Naive B cell (primary cell): ENCODE results near the gene BSN. TPM values are rescaled to one million over a fixed set of nuclear protein-coding genes. Genes with fewer than 3 reads are reported as not detected.

Source experiments
- ATAC-seq, 2 donors: fragments of 150-1000 bp; cut with Tn5 transposase; 2 replicates each; pipeline ENCODE4 v1.10.0; 2021; ENCODE audit warnings: low read depth in 2 of 2, mild to moderate bottlenecking in 2 of 2, moderate library complexity in 2 of 2
- DNase-seq: peaks from one replicate; pipeline ENCODE4 v3.0.0; 2022
- H3K27ac Mint-ChIP-seq, 6 donors: one replicate each; pipeline ENCODE4 v1.8.0; 2020 to 2022; ENCODE audit warnings: mild to moderate bottlenecking in 6 of 6, mixed read lengths in 6 of 6, moderate library complexity in 5 of 6, inconsistent platforms in 2 of 6
- H3K27me3 Mint-ChIP-seq, 3 donors: one replicate each; pipeline ENCODE4 v1.8.0; 2021 to 2022; ENCODE audit warnings: mixed read lengths in 3 of 3, mild to moderate bottlenecking in 1 of 3
- H3K36me3 Mint-ChIP-seq, 2 donors: one replicate each; pipeline ENCODE4 v1.8.0; 2020 to 2022; ENCODE audit warnings: mixed read lengths in 2 of 2, inconsistent platforms in 1 of 2, mild to moderate bottlenecking in 1 of 2
- H3K4me1 Mint-ChIP-seq, 3 donors: one replicate each; pipeline ENCODE4 v1.8.0; 2020 to 2022; ENCODE audit warnings: mixed read lengths in 3 of 3, inconsistent platforms in 1 of 3, mild to moderate bottlenecking in 1 of 3, moderate library complexity in 1 of 3
- H3K4me3 Mint-ChIP-seq, 8 donors: one replicate each; pipeline ENCODE4 v1.8.0; 2020 to 2022; ENCODE audit warnings: mild to moderate bottlenecking in 8 of 8, mixed read lengths in 8 of 8, moderate library complexity in 8 of 8, inconsistent platforms in 2 of 8
- H3K9me3 Mint-ChIP-seq, 7 donors: one replicate each; pipeline ENCODE4 v1.8.0; 2020 to 2022; ENCODE audit warnings: mixed read lengths in 7 of 7, mild to moderate bottlenecking in 5 of 7, inconsistent platforms in 2 of 7, moderate library complexity in 1 of 7
- polyA plus RNA-seq, 6 donors: library from polyadenylated mRNA; unstranded; fragments of 300-500 nt; fragmentation: Illumina TruSeq; gene quantifications; one replicate each; pipeline ENCODE4 v1.2.3, GENCODE V29; 2021; ENCODE audit warnings: low read depth in 6 of 6

BSN gene
- polyA plus RNA-seq, 6 donors from 2014 or later = not detected

GRCh38 chr3:49611719-49612118, 57.4 kb downstream of the BSN start:
- no peak overlapping the region for H3K27ac Mint-ChIP-seq

GRCh38 chr3:49614936-49615335, 60.7 kb downstream of the BSN start:
- no peaks in the 10 kb centered on the region for H3K36me3 Mint-ChIP-seq
- H3K4me1 Mint-ChIP-seq = no peaks in the 10 kb centered on the region
- no peak for ATAC-seq
- H3K27ac Mint-ChIP-seq = peak overlapping the region in 1 of 6 donors; percentile 33
- peaks cover 3 to 10% (median 4%) of the 10 kb centered on the region in 7 donors for H3K9me3 Mint-ChIP-seq
- H3K4me3 Mint-ChIP-seq = no peak overlapping the region
- peaks cover 4 to 17% (median 16%) of the 10 kb centered on the region in 3 donors for H3K27me3 Mint-ChIP-seq
- DNase-seq = no peak

More at GRCh38 chr3:49611719-49612118, 57.4 kb downstream of the BSN start:
- no peaks in the 10 kb centered on the region for H3K36me3 Mint-ChIP-seq
- H3K4me3 Mint-ChIP-seq = no peak overlapping the region
- no peak for ATAC-seq
- no peak for DNase-seq
- H3K27me3 Mint-ChIP-seq = peaks cover 0 to 6% (median 0%) of the 10 kb centered on the region in 3 donors
- peaks cover 3 to 10% (median 4%) of the 10 kb centered on the region in 7 donors for H3K9me3 Mint-ChIP-seq
- no peaks in the 10 kb centered on the region for H3K4me1 Mint-ChIP-seq

GRCh38 chr3:49616061-49616460, 61.8 kb downstream of the BSN start:
- ATAC-seq = no peak
- Mint-ChIP-seq H3K9me3 (peaks cover 3 to 10% (median 4%) of the 10 kb centered on the region in 7 donors), H3K4me1 (no peaks in the 10 kb centered on the region), H3K27ac (no peak overlapping the region), H3K4me3 (no peak overlapping the region), H3K27me3 (peaks cover 9 to 24% (median 21%) of the 10 kb centered on the region in 3 donors), H3K36me3 (no peaks in the 10 kb centered on the region)
- no peak for DNase-seq

- ATAC-seq = no peak
- no peak overlapping the region for H3K27ac Mint-ChIP-seq
- no peaks in the 10 kb centered on the region for H3K36me3 Mint-ChIP-seq
- H3K9me3 Mint-ChIP-seq = peaks cover 3 to 10% (median 4%) of the 10 kb centered on the region in 7 donors
- H3K27me3 Mint-ChIP-seq = peaks cover 12 to 28% (median 25%) of the 10 kb centered on the region in 3 donors
- DNase-seq = no peak
- no peaks in the 10 kb centered on the region for H3K4me1 Mint-ChIP-seq
- no peak overlapping the region for H3K4me3 Mint-ChIP-seq
These were observed 62.2 kb downstream of the BSN start for GRCh38 chr3:49616491-49616941.

GRCh38 chr3:49617390-49618013, 63.2 kb downstream of the BSN start:
- ATAC-seq (no peak), DNase-seq (no peak)
- Mint-ChIP-seq H3K4me3 (no peak overlapping the region), H3K9me3 (peaks cover under 1 to 6% (median 2%) of the 10 kb centered on the region in 7 donors), H3K27ac (no peak overlapping the region), H3K27me3 (peaks cover 12 to 34% (median 27%) of the 10 kb centered on the region in 3 donors), H3K36me3 (no peaks in the 10 kb centered on the region), H3K4me1 (no peaks in the 10 kb centered on the region)

- DNase-seq (no peak), ATAC-seq (no peak)
- Mint-ChIP-seq H3K4me3 (no peak overlapping the region), H3K9me3 (no peaks in the 10 kb centered on the region), H3K4me1 (no peaks in the 10 kb centered on the region), H3K36me3 (no peaks in the 10 kb centered on the region), H3K27me3 (peaks cover 12 to 34% (median 27%) of the 10 kb centered on the region in 3 donors), H3K27ac (no peak overlapping the region)
These were observed 64.1 kb downstream of the BSN start for GRCh38 chr3:49618412-49618811.

- Mint-ChIP-seq H3K4me1 (no peaks in the 10 kb centered on the region), H3K4me3 (no peak overlapping the region), H3K27ac (no peak overlapping the region), H3K36me3 (no peaks in the 10 kb centered on the region), H3K27me3 (peaks cover 12 to 33% (median 27%) of the 10 kb centered on the region in 3 donors), H3K9me3 (no peaks in the 10 kb centered on the region)
- no peak for DNase-seq
- no peak for ATAC-seq
These were observed 65.4 kb downstream of the BSN start for GRCh38 chr3:49619649-49620048.

- Mint-ChIP-seq H3K27me3 (peaks cover 12 to 28% (median 27%) of the 10 kb centered on the region in 3 donors), H3K36me3 (no peaks in the 10 kb centered on the region), H3K4me1 (no peaks in the 10 kb centered on the region), H3K27ac (no peak overlapping the region), H3K4me3 (peak overlapping the region in 1 of 8 donors; percentile 53), H3K9me3 (no peaks in the 10 kb centered on the region)
- DNase-seq = no peak
- ATAC-seq = no peak
These were observed 66.5 kb downstream of the BSN start for GRCh38 chr3:49620728-49621127.

- DNase-seq (no peak), ATAC-seq (no peak)
- peaks cover 0 to 3% (median 0%) of the 10 kb centered on the region in 3 donors for H3K4me1 Mint-ChIP-seq
- peaks cover 9 to 31% (median 17%) of the 10 kb centered on the region in 3 donors for H3K27me3 Mint-ChIP-seq
- no peak overlapping the region for H3K27ac Mint-ChIP-seq
- H3K4me3 Mint-ChIP-seq = no peak overlapping the region
- no peaks in the 10 kb centered on the region for H3K9me3 Mint-ChIP-seq
- H3K36me3 Mint-ChIP-seq = no peaks in the 10 kb centered on the region
These were observed 68.8 kb downstream of the BSN start for GRCh38 chr3:49623071-49623470.

- DNase-seq (no peak), ATAC-seq (no peak)
- H3K4me1 Mint-ChIP-seq = peaks cover 0 to 3% (median 0%) of the 10 kb centered on the region in 3 donors
- no peaks in the 10 kb centered on the region for H3K9me3 Mint-ChIP-seq
- H3K27me3 Mint-ChIP-seq = peaks cover 8 to 20% (median 11%) of the 10 kb centered on the region in 3 donors
- no peak overlapping the region for H3K27ac Mint-ChIP-seq
- H3K36me3 Mint-ChIP-seq = no peaks in the 10 kb centered on the region
- H3K4me3 Mint-ChIP-seq = no peak overlapping the region
These were observed 70.8 kb downstream of the BSN start for GRCh38 chr3:49625071-49625470.

GRCh38 chr3:49626101-49626581, 71.9 kb downstream of the BSN start:
- H3K9me3 Mint-ChIP-seq = peaks cover 0 to 7% (median 0%) of the 10 kb centered on the region in 7 donors
- no peak overlapping the region for H3K4me3 Mint-ChIP-seq

GRCh38 chr3:49626796-49627195, 72.5 kb downstream of the BSN start:
- ATAC-seq (no peak), DNase-seq (no peak)
- Mint-ChIP-seq H3K4me3 (no peak overlapping the region), H3K4me1 (peaks cover 0 to 3% (median 0%) of the 10 kb centered on the region in 3 donors), H3K9me3 (peaks cover 0 to 13% (median 5%) of the 10 kb centered on the region in 7 donors), H3K36me3 (peaks cover 0 to 9% of the 10 kb centered on the region in 2 donors), H3K27ac (no peak overlapping the region), H3K27me3 (peaks cover 5 to 21% (median 16%) of the 10 kb centered on the region in 3 donors)

More at GRCh38 chr3:49626101-49626581, 71.9 kb downstream of the BSN start:
- no peak for DNase-seq
- H3K27me3 Mint-ChIP-seq = peaks cover 7 to 21% (median 16%) of the 10 kb centered on the region in 3 donors
- H3K4me1 Mint-ChIP-seq = peaks cover 0 to 3% (median 0%) of the 10 kb centered on the region in 3 donors
- ATAC-seq = no peak
- no peak overlapping the region for H3K27ac Mint-ChIP-seq
- H3K36me3 Mint-ChIP-seq = peaks cover 0 to 9% of the 10 kb centered on the region in 2 donors

GRCh38 chr3:49627634-49628033, 73.4 kb downstream of the BSN start:
- peaks cover 0 to 3% (median 0%) of the 10 kb centered on the region in 3 donors for H3K4me1 Mint-ChIP-seq
- no peak overlapping the region for H3K27ac Mint-ChIP-seq
- DNase-seq (no peak), ATAC-seq (no peak)
- peaks cover 0 to 17% (median 6%) of the 10 kb centered on the region in 7 donors for H3K9me3 Mint-ChIP-seq
- peaks cover 0 to 9% of the 10 kb centered on the region in 2 donors for H3K36me3 Mint-ChIP-seq
- no peak overlapping the region for H3K4me3 Mint-ChIP-seq
- H3K27me3 Mint-ChIP-seq = peaks cover 5 to 26% (median 20%) of the 10 kb centered on the region in 3 donors

GRCh38 chr3:49628249-49628648, 74.0 kb downstream of the BSN start:
- peaks cover 0 to 3% (median 0%) of the 10 kb centered on the region in 3 donors for H3K4me1 Mint-ChIP-seq
- peaks cover 0 to 17% (median 6%) of the 10 kb centered on the region in 7 donors for H3K9me3 Mint-ChIP-seq
- peaks cover 0 to 9% of the 10 kb centered on the region in 2 donors for H3K36me3 Mint-ChIP-seq
- DNase-seq (no peak), ATAC-seq (no peak)
- H3K27ac Mint-ChIP-seq = no peak overlapping the region
- H3K4me3 Mint-ChIP-seq = no peak overlapping the region
- H3K27me3 Mint-ChIP-seq = peaks cover 5 to 26% (median 20%) of the 10 kb centered on the region in 3 donors
